K562 (cell line): ENCODE data around the gene GPR142. TPM values are rescaled to one million over a fixed set of nuclear protein-coding genes. Genes with fewer than 3 reads are reported as not detected.

Experiments
- ATF4 ChIP-seq: fragments of 450-650 bp; formaldehyde crosslinking; IDR thresholded peaks from 2 replicates; pipeline ENCODE4 v1.4.0; 2022; ENCODE audit warnings: mild to moderate bottlenecking, moderate library complexity
- FOXK2 ChIP-seq, 2 experiments: fragments of 450-650 bp; IDR thresholded peaks in 1 of 2; conservative IDR thresholded peaks in 1 of 2; 2 replicates each; pipeline ENCODE4 v1.6.1; 2016; ENCODE audit warnings: low read depth in 2 of 2, mild to moderate bottlenecking in 1 of 2
- FOXM1 ChIP-seq, 2 experiments: fragments of 450-650 bp in 1 of 2; sonication (generic) in 1 of 2; formaldehyde crosslinking in 1 of 2; IDR thresholded peaks; 2 replicates each; pipeline versions ENCODE4 v1.6.1 to v1.9.0; 2017 to 2022; ENCODE audit warnings: low read depth in 2 of 2, mild to moderate bottlenecking in 2 of 2, missing genetic modification reagents in 1 of 2, moderate library complexity in 1 of 2
- HDAC8 ChIP-seq: fragments of 450-650 bp; IDR thresholded peaks from 2 replicates; pipeline ENCODE4 v1.6.1; 2016; ENCODE audit warnings: mild to moderate bottlenecking, missing genetic modification characterization, moderate library complexity, missing compliant biosample characterization
- IFI16 ChIP-seq: fragments of 250-450 bp; sonication (Bioruptor Pico); IDR thresholded peaks from 2 replicates; pipeline ENCODE4 v2.1.2; 2022; ENCODE audit warnings: mild to moderate bottlenecking, inconsistent platforms
- POLR2B ChIP-seq: fragments of 450-650 bp; IDR thresholded peaks from 2 replicates; pipeline ENCODE4 v1.6.1; 2018; ENCODE audit warnings: low read depth; ENCODE audit not compliant: partially characterized antibody
- POLR3A ChIP-seq: IDR thresholded peaks from 2 replicates; pipeline ENCODE4 v1.6.1; 2011; ENCODE audit warnings: borderline replicate concordance, mild to moderate bottlenecking, moderate library complexity; ENCODE audit not compliant: insufficient read length, insufficient read depth; ENCODE audit errors: extremely low read depth
- polyA plus RNA-seq, 8 experiments: library from polyadenylated mRNA; depleted of rRNA in 4 of 8; stranded (reverse) in 5 of 8; unstranded in 3 of 8; fragments of >200 nt; fragmentation: Nextera tagmentation in 2 of 8; fragmentation: Illumina TruSeq in 1 of 8; extraction: Ambion mirVana in 2 of 8; extraction: Trizol in 1 of 8; gene quantifications; 2 replicates each; pipeline versions ENCODE4 v1.2.1 to v1.2.3, GENCODE V29; 2011 to 2014; ENCODE audit warnings: inconsistent platforms in 1 of 8, missing spikeins in 1 of 8
- total RNA-seq, 7 experiments: library from RNA; depleted of rRNA in 6 of 7; stranded (reverse); fragments of >200 nt in 6 of 7; fragmentation: Illumina TruSeq in 2 of 7; extraction: Trizol in 2 of 7; gene quantifications; 2 replicates each; pipeline versions ENCODE4 v1.2.1 to v1.2.3, GENCODE V29; 2011 to 2021; ENCODE audit warnings: low replicate concordance in 1 of 7
- TF ChIP-seq, protein P1 (sequence below): fragments of 250-450 bp; sonication (Bioruptor Pico); IDR thresholded peaks from 2 replicates; pipeline ENCODE4 v1.5.0; 2021; ENCODE audit warnings: mild to moderate bottlenecking, borderline replicate concordance
- TF ChIP-seq, protein P2 (sequence below): fragments of 200-600 bp; sonication (generic); IDR thresholded peaks from one replicate; pipeline ENCODE4 v1.6.1; 2012; ENCODE audit warnings: mild to moderate bottlenecking, low read depth, low read length, inconsistent platforms
- TF ChIP-seq, protein P3 (sequence below): fragments of 450-650 bp; IDR thresholded peaks from 2 replicates; pipeline ENCODE4 v1.6.1; 2014; ENCODE audit warnings: low read depth, mild to moderate bottlenecking, moderate library complexity, borderline replicate concordance

GPR142 gene
- total and polyA plus RNA-seq, 9 of the 15 experiments (the other 6 are each of a cell fraction or from before 2014, with no cell fraction given) = not detected

DNA sequence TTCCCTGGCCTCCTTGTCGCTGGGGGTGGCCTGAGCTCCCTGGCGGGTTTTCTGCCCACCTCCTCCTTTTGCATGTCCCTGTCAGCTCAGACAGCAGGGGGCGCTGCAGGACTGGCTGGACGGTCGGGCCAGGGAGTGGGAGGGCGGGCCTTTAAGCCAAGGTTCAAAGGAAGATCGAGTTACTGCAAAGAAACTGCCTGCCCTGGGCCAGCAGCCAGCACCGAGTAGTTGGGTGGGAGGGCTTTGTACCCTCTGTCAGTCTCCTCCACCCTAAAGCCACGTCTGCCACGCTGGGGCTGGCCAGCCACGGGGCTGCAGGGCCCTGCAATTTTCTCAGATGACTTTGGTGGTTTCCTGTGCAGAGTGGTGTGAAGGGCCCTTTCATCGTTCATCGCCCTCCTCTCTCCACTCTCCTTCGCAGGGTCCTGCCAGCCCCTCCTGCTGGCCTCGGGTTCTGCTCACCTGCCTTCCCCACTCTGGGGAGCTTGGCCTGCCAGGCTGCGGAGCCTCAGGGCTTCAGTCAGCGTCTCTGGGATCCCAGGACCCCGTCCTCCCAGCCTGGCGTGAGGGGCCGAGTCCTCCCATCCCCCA, 12.3 kb downstream of the GPR142 start (continued):
- no peak for TF ChIP-seq HDAC8 (tag)
- no peak for TF ChIP-seq POLR3A
- TF ChIP-seq ATF4 (CRISPR knock-in tag) = no peak
- TF ChIP-seq, protein P1, sequence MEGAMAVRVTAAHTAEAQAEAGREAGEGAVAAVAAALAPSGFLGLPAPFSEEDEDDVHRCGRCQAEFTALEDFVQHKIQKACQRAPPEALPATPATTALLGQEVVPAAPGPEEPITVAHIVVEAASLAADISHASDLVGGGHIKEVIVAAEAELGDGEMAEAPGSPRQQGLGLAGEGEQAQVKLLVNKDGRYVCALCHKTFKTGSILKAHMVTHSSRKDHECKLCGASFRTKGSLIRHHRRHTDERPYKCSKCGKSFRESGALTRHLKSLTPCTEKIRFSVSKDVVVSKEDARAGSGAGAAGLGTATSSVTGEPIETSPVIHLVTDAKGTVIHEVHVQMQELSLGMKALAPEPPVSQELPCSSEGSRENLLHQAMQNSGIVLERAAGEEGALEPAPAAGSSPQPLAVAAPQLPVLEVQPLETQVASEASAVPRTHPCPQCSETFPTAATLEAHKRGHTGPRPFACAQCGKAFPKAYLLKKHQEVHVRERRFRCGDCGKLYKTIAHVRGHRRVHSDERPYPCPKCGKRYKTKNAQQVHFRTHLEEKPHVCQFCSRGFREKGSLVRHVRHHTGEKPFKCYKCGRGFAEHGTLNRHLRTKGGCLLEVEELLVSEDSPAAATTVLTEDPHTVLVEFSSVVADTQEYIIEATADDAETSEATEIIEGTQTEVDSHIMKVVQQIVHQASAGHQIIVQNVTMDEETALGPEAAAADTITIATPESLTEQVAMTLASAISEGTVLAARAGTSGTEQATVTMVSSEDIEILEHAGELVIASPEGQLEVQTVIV (CRISPR knock-in tag) = no peak
- TF ChIP-seq, protein P2, sequence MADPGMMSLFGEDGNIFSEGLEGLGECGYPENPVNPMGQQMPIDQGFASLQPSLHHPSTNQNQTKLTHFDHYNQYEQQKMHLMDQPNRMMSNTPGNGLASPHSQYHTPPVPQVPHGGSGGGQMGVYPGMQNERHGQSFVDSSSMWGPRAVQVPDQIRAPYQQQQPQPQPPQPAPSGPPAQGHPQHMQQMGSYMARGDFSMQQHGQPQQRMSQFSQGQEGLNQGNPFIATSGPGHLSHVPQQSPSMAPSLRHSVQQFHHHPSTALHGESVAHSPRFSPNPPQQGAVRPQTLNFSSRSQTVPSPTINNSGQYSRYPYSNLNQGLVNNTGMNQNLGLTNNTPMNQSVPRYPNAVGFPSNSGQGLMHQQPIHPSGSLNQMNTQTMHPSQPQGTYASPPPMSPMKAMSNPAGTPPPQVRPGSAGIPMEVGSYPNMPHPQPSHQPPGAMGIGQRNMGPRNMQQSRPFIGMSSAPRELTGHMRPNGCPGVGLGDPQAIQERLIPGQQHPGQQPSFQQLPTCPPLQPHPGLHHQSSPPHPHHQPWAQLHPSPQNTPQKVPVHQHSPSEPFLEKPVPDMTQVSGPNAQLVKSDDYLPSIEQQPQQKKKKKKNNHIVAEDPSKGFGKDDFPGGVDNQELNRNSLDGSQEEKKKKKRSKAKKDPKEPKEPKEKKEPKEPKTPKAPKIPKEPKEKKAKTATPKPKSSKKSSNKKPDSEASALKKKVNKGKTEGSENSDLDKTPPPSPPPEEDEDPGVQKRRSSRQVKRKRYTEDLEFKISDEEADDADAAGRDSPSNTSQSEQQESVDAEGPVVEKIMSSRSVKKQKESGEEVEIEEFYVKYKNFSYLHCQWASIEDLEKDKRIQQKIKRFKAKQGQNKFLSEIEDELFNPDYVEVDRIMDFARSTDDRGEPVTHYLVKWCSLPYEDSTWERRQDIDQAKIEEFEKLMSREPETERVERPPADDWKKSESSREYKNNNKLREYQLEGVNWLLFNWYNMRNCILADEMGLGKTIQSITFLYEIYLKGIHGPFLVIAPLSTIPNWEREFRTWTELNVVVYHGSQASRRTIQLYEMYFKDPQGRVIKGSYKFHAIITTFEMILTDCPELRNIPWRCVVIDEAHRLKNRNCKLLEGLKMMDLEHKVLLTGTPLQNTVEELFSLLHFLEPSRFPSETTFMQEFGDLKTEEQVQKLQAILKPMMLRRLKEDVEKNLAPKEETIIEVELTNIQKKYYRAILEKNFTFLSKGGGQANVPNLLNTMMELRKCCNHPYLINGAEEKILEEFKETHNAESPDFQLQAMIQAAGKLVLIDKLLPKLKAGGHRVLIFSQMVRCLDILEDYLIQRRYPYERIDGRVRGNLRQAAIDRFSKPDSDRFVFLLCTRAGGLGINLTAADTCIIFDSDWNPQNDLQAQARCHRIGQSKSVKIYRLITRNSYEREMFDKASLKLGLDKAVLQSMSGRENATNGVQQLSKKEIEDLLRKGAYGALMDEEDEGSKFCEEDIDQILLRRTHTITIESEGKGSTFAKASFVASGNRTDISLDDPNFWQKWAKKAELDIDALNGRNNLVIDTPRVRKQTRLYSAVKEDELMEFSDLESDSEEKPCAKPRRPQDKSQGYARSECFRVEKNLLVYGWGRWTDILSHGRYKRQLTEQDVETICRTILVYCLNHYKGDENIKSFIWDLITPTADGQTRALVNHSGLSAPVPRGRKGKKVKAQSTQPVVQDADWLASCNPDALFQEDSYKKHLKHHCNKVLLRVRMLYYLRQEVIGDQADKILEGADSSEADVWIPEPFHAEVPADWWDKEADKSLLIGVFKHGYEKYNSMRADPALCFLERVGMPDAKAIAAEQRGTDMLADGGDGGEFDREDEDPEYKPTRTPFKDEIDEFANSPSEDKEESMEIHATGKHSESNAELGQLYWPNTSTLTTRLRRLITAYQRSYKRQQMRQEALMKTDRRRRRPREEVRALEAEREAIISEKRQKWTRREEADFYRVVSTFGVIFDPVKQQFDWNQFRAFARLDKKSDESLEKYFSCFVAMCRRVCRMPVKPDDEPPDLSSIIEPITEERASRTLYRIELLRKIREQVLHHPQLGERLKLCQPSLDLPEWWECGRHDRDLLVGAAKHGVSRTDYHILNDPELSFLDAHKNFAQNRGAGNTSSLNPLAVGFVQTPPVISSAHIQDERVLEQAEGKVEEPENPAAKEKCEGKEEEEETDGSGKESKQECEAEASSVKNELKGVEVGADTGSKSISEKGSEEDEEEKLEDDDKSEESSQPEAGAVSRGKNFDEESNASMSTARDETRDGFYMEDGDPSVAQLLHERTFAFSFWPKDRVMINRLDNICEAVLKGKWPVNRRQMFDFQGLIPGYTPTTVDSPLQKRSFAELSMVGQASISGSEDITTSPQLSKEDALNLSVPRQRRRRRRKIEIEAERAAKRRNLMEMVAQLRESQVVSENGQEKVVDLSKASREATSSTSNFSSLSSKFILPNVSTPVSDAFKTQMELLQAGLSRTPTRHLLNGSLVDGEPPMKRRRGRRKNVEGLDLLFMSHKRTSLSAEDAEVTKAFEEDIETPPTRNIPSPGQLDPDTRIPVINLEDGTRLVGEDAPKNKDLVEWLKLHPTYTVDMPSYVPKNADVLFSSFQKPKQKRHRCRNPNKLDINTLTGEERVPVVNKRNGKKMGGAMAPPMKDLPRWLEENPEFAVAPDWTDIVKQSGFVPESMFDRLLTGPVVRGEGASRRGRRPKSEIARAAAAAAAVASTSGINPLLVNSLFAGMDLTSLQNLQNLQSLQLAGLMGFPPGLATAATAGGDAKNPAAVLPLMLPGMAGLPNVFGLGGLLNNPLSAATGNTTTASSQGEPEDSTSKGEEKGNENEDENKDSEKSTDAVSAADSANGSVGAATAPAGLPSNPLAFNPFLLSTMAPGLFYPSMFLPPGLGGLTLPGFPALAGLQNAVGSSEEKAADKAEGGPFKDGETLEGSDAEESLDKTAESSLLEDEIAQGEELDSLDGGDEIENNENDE = no peak
- TF ChIP-seq POLR2B = no peak
- TF ChIP-seq IFI16 (CRISPR knock-in tag) = no peak
- no peak for TF ChIP-seq FOXM1 (IDR thresholded peaks at IDR 0.05; ENCODE audit: low read depth)
- no peak for TF ChIP-seq FOXM1 (CRISPR knock-in tag; IDR thresholded peaks at IDR 0.05; ENCODE audit: low read depth)
- TF ChIP-seq, protein P3, sequence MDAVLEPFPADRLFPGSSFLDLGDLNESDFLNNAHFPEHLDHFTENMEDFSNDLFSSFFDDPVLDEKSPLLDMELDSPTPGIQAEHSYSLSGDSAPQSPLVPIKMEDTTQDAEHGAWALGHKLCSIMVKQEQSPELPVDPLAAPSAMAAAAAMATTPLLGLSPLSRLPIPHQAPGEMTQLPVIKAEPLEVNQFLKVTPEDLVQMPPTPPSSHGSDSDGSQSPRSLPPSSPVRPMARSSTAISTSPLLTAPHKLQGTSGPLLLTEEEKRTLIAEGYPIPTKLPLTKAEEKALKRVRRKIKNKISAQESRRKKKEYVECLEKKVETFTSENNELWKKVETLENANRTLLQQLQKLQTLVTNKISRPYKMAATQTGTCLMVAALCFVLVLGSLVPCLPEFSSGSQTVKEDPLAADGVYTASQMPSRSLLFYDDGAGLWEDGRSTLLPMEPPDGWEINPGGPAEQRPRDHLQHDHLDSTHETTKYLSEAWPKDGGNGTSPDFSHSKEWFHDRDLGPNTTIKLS = no peak
- no peak for TF ChIP-seq FOXK2 (conservative IDR thresholded peaks at IDR 0.05 in 1 of 2, IDR thresholded peaks at IDR 0.05 in 1 of 2; ENCODE audit: low read depth in 2 of 2)
